Endodermal cell (in vitro differentiated cells): Measurements from ENCODE around the gene EOMES. TPM values are rescaled to one million over a fixed set of nuclear protein-coding genes. Genes with fewer than 3 reads are reported as not detected.
A peak's percentile ranks its signal among the peaks of the same experiment; 100 is the strongest.

Experiments
- DNase-seq: peaks from one replicate; pipeline ENCODE4 v3.0.0-alpha.2; 2017
- H3K27ac ChIP-seq: 2 replicates; pipeline ENCODE4 v1.5.1; 2013; ENCODE audit warnings: mild to moderate bottlenecking, low read depth, low read length, moderate library complexity
- H3K27me3 ChIP-seq: 2 replicates; pipeline ENCODE4 v1.6.1; 2013; ENCODE audit warnings: mild to moderate bottlenecking, low read length, moderate library complexity; ENCODE audit not compliant: insufficient read depth, control insufficient read depth, poor library complexity, severe bottlenecking
- H3K36me3 ChIP-seq: 2 replicates; pipeline ENCODE4 v1.7.0; 2013; ENCODE audit warnings: mild to moderate bottlenecking, low read length, moderate library complexity; ENCODE audit not compliant: control insufficient read depth, insufficient read depth
- H3K4me1 ChIP-seq: one replicate; pipeline ENCODE4 v1.7.0; 2013; ENCODE audit warnings: low read length; ENCODE audit not compliant: control insufficient read depth, insufficient read depth
- H3K4me3 ChIP-seq: 2 replicates; pipeline ENCODE4 v1.5.1; 2013; ENCODE audit warnings: mild to moderate bottlenecking, low read length, moderate library complexity
- H3K9ac ChIP-seq: 2 replicates; pipeline ENCODE4 v1.6.1; 2013; ENCODE audit warnings: mild to moderate bottlenecking, low read length, moderate library complexity; ENCODE audit not compliant: poor library complexity, severe bottlenecking; ENCODE audit errors: extremely low read depth
- H3K9me3 ChIP-seq: 2 replicates; pipeline ENCODE4 v1.6.1; 2013; ENCODE audit warnings: mild to moderate bottlenecking, low read length, moderate library complexity; ENCODE audit not compliant: control insufficient read depth
- H3K27ac Mint-ChIP-seq: 2 replicates; pipeline ENCODE4 v1.8.0; 2020; ENCODE audit warnings: mixed read lengths
- H3K27me3 Mint-ChIP-seq: 2 replicates; pipeline ENCODE4 v1.8.0; 2021; ENCODE audit warnings: mild to moderate bottlenecking, mixed read lengths; ENCODE audit not compliant: insufficient read depth
- H3K36me3 Mint-ChIP-seq: 2 replicates; pipeline ENCODE4 v1.8.0; 2020; ENCODE audit warnings: low read depth, mixed read lengths
- H3K4me1 Mint-ChIP-seq: 2 replicates; pipeline ENCODE4 v1.8.0; 2020; ENCODE audit warnings: mixed read lengths
- H3K4me3 Mint-ChIP-seq: 2 replicates; pipeline ENCODE4 v1.8.0; 2020; ENCODE audit warnings: mild to moderate bottlenecking, moderate library complexity, mixed read lengths
- H3K9me3 Mint-ChIP-seq: 2 replicates; pipeline ENCODE4 v1.8.0; 2020; ENCODE audit warnings: mild to moderate bottlenecking, mixed read lengths
- whole genome bisulfite sequencing, 2 experiments: methylation state at CpG; one replicate each; pipeline versions ENCODE4 v1.1.5 to v1.1.7; 2013; ENCODE audit warnings: missing lambda C conversion rate in 2 of 2, mixed read lengths in 1 of 2; ENCODE audit not compliant: insufficient coverage in 1 of 2, insufficient read length in 1 of 2; 5-methylcytosine and 5-hydroxymethylcytosine counted together
- total RNA-seq, 2 donors: library from RNA; stranded (reverse); fragmentation: NEBNext Ultra II Directional in 1 of 2; extraction: Animal tissue kit (Norgen Biotek cat#: 25700) in 1 of 2; gene quantifications; 2 replicates in 1 of 2; 3 replicates in 1 of 2; pipeline ENCODE4 v1.2.1, GENCODE V29; 2021
- TF ChIP-seq, protein P1 (sequence below): fragments of 200-600 bp; sonication (generic); conservative IDR thresholded peaks from 2 replicates; pipeline ENCODE4 v1.5.0; 2021; ENCODE audit warnings: antibody characterized with exemption, mild to moderate bottlenecking

Gene EOMES
- total RNA-seq, 2 donors from 2014 or later: 182 to 283 TPM

DNA sequence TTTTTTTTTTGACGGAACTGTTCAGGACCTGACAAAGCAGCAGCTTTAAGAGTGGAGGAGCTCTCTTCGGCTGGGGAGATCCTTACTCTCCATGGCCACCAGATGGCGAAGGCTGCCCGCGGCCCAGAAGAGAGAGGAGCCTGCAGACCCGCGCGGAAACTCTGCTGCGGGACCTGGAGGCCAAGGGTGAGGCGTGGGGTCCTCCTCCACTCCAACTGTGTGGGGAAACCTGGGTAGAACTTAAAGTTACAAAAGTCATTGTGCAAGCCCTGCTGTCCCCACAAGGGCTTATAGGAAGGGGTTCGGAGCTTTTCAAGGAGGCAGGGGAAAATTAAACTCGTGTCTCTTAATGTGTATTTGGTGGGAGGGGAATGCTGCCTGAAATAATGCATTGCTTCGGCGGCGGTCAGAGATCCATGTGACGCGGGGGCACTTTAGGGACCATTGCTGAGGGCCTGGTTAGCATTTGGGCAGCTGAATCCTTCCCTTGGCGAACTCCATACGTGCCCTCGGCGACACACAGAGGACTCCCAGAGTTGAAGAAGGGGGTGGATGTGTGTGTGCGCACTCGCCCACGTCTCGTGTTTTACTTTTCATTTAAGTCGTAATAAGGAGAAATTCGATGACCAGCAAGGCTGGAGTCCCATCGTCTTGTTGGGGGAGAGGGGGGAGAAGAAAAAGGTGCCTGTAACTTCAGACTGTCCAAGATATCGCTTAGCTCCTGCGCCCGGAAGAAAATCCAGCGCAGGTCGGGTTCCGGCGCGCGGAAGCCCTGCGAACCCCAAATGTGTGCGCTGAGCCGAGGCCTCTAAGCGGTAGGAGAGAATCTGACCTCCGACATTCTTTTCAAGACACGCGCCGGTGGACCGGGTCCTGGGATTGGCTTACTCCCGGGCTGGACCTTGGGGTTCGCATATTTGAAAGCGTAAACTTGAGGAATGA lies 9.7 kb downstream of the EOMES start:
- Mint-ChIP-seq H3K9me3 (no peaks in the 10 kb centered on the region), H3K36me3 (peaks cover 12% of the 10 kb centered on the region), H3K4me3 (peak overlapping the region; percentile 99), H3K27me3 (peaks cover 6% of the 10 kb centered on the region), H3K4me1 (peaks cover 27% of the 10 kb centered on the region), H3K27ac (peak overlapping the region; percentile 93)
- H3K27me3 ChIP-seq: no peaks in the 10 kb centered on the region
- TF ChIP-seq, protein P1, sequence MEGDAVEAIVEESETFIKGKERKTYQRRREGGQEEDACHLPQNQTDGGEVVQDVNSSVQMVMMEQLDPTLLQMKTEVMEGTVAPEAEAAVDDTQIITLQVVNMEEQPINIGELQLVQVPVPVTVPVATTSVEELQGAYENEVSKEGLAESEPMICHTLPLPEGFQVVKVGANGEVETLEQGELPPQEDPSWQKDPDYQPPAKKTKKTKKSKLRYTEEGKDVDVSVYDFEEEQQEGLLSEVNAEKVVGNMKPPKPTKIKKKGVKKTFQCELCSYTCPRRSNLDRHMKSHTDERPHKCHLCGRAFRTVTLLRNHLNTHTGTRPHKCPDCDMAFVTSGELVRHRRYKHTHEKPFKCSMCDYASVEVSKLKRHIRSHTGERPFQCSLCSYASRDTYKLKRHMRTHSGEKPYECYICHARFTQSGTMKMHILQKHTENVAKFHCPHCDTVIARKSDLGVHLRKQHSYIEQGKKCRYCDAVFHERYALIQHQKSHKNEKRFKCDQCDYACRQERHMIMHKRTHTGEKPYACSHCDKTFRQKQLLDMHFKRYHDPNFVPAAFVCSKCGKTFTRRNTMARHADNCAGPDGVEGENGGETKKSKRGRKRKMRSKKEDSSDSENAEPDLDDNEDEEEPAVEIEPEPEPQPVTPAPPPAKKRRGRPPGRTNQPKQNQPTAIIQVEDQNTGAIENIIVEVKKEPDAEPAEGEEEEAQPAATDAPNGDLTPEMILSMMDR: peak; percentile 85
- H3K9me3 ChIP-seq: no peaks in the 10 kb centered on the region
- peak; percentile 92 for DNase-seq
- H3K4me1 ChIP-seq: no peaks in the 10 kb centered on the region
- WGBS, 2 experiments: 2 to 4% methylated on average over 18 to 49 of the region's 49 CpGs
- H3K9ac ChIP-seq: peak overlapping the region; percentile 90
- H3K27ac ChIP-seq: peak overlapping the region; percentile 11
- H3K36me3 ChIP-seq: peaks cover 18% of the 10 kb centered on the region
- peak overlapping the region; percentile 83 for H3K4me3 ChIP-seq

DNA sequence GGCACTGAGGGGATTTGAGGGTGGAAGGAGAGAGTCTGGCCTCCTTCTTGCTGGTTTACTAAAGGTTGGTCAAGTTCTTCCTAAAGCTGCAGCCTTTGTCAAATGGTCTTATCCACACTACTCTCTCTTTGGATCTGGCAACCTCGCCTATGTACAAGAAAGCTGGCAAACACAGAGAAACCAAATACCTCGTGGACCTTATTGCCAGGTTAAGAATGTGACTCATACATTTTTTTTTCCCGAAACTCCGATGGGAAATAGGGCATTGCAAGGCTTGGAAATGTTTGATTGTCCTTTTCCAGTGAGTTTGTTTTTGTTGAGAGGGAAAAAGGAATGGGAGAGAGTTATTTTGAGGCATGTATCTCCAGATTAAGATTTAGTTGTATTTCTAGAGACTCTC lies 13.9 kb downstream of the EOMES start:
- H3K4me3 Mint-ChIP-seq: no peak overlapping the region
- no peak overlapping the region for H3K4me3 ChIP-seq
- no peaks in the 10 kb centered on the region for H3K9me3 Mint-ChIP-seq
- TF ChIP-seq, protein P1: no peak
- WGBS, 2 experiments: 82 to 91% methylated on average over 4 of the region's 4 CpGs
- H3K36me3 Mint-ChIP-seq: no peaks in the 10 kb centered on the region
- H3K36me3 ChIP-seq: no peaks in the 10 kb centered on the region
- no peaks in the 10 kb centered on the region for H3K27me3 ChIP-seq
- H3K27ac Mint-ChIP-seq: no peak overlapping the region
- H3K4me1 Mint-ChIP-seq: peaks cover 5% of the 10 kb centered on the region
- H3K4me1 ChIP-seq: no peaks in the 10 kb centered on the region
- no peaks in the 10 kb centered on the region for H3K9me3 ChIP-seq
- peaks cover 6% of the 10 kb centered on the region for H3K27me3 Mint-ChIP-seq
- no peak overlapping the region for H3K27ac ChIP-seq
- DNase-seq: peak; percentile 24
- H3K9ac ChIP-seq: no peak overlapping the region

DNA sequence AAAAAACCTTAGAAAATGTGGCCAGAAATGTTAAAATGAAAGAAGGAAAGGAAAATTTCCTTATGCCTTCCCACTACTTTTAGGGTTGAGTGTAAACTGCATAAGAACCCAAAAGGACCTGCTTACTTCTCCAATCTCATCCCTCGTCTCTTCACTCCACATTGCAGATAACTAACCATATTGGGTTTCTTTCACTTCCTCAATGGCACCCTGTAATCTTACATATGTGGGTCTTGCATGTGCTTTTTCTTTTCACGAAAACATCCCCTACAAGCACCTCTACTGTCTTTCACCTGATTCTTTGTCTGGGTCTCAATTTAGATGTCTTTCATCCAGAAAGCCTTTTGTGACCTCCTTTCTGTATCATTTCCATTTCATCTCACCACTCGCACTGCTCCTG lies 23.1 kb downstream of the EOMES start:
- no peak overlapping the region for H3K4me3 Mint-ChIP-seq
- 86 to 100% methylated on average over 1 to 3 of the region's 3 CpGs for whole genome bisulfite sequencing, 2 experiments
- Histone ChIP-seq H3K4me3 (no peak overlapping the region), H3K27me3 (no peaks in the 10 kb centered on the region), H3K9ac (no peak overlapping the region), H3K9me3 (no peaks in the 10 kb centered on the region), H3K4me1 (no peaks in the 10 kb centered on the region), H3K36me3 (no peaks in the 10 kb centered on the region), H3K27ac (no peak overlapping the region)
- DNase-seq: no peak
- TF ChIP-seq, protein P1: no peak
- H3K36me3 Mint-ChIP-seq: no peaks in the 10 kb centered on the region
- H3K27me3 Mint-ChIP-seq: no peaks in the 10 kb centered on the region
- no peak overlapping the region for H3K27ac Mint-ChIP-seq
- H3K4me1 Mint-ChIP-seq: no peaks in the 10 kb centered on the region
- H3K9me3 Mint-ChIP-seq: peaks cover 6% of the 10 kb centered on the region
